GM12891 (cell line): ENCODE results near the gene C9orf72.

Source experiments
- PAX5 ChIP-seq: IDR thresholded peaks from 2 replicates; pipeline ENCODE4 v1.6.1; 2011; ENCODE audit warnings: low read length, moderate library complexity, mild to moderate bottlenecking; ENCODE audit not compliant: insufficient read depth, severe bottlenecking
- POLR2A ChIP-seq: IDR thresholded peaks from 2 replicates; pipeline ENCODE4 v1.6.1; 2011; ENCODE audit warnings: low read depth, low read length, control low read depth
- POLR2AphosphoS5 ChIP-seq: IDR thresholded peaks from 2 replicates; pipeline ENCODE4 v1.6.1; 2011; ENCODE audit warnings: low read depth, low read length, control low read depth
- POU2F2 ChIP-seq: IDR thresholded peaks from 2 replicates; pipeline ENCODE4 v1.6.1; 2011; ENCODE audit warnings: low read depth, mild to moderate bottlenecking, control low read depth, low read length, moderate library complexity
- SPI1 ChIP-seq: IDR thresholded peaks from 2 replicates; pipeline ENCODE4 v1.6.1; 2011; ENCODE audit warnings: low read depth, low read length, control low read depth
- TAF1 ChIP-seq: IDR thresholded peaks from 2 replicates; pipeline ENCODE4 v1.6.1; 2011; ENCODE audit warnings: low read depth, low read length, control low read depth

DNA sequence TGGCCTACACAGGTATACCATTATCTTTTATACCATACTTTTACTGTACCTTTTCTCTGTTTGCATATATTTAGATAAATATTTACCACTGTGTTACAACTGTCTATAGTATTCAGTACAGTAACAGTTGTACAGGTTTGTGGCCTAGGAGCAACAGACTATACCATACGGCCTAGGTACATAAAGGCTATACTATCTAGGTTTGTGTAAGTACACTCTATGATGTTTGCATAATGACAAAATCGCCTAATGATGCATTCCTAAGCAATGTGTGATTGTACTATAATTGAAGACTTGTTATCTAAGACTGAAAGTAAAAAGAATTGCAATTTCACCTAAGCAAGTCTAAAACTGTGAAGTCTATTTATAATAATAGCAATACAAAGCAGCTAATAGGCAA, 3.9 kb downstream of the C9orf72 start:
- TF ChIP-seq POU2F2: no peak
- no peak for TF ChIP-seq SPI1
- no peak for TF ChIP-seq POLR2A
- TF ChIP-seq TAF1: no peak
- no peak for TF ChIP-seq POLR2AphosphoS5
- no peak for TF ChIP-seq PAX5
